HG02610 (cell line): ENCODE measurements around the gene HK1.
A peak's percentile ranks its signal among the peaks of the same experiment; 100 is the strongest.
"Not testable (repeated sequence)": the region's sequence is repeated elsewhere in the genome, so short reads cannot be mapped to it uniquely, and the experiment has no call there.

Experiments
- ATAC-seq: cut with Tn5 transposase; IDR thresholded peaks from one replicate; pipeline ENCODE4 v1.9.1; 2021; ENCODE audit warnings: mild to moderate bottlenecking, moderate library complexity; ENCODE audit not compliant: unreplicated experiment

HK1 gene

DNA sequence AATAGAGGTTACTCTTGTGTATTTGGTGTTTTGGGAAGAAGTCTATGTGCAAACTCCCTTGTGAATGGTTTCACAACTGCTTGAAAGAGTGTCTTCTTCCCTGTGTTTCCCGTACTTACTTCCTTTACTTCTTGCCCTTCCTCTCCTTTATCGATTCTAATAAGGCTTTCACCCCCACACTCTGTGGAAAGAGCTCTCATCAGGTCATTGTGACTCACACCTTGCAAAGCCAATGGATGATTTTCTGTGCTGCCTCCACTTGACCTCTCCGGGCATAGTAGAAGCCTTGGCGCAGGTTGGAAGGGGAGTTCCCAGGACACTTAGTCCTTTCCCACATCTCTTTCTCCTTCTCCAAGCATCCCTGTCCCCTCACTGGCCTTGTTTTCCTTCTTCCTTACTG is 166.7 kb downstream of the HK1 start:
- ATAC-seq: no peak

GRCh38 chr10:69446229-69446628 is 167.9 kb downstream of the HK1 start:
- ATAC-seq: no peak

- no peak for ATAC-seq
These were observed 168.4 kb downstream of the HK1 start for GRCh38 chr10:69446650-69447151.

- ATAC-seq: peak; percentile 44
These were observed 171.5 kb downstream of the HK1 start for GRCh38 chr10:69449841-69450240.

GRCh38 chr10:69450395-69450794 is 172.1 kb downstream of the HK1 start:
- ATAC-seq: not testable (repeated sequence)

DNA sequence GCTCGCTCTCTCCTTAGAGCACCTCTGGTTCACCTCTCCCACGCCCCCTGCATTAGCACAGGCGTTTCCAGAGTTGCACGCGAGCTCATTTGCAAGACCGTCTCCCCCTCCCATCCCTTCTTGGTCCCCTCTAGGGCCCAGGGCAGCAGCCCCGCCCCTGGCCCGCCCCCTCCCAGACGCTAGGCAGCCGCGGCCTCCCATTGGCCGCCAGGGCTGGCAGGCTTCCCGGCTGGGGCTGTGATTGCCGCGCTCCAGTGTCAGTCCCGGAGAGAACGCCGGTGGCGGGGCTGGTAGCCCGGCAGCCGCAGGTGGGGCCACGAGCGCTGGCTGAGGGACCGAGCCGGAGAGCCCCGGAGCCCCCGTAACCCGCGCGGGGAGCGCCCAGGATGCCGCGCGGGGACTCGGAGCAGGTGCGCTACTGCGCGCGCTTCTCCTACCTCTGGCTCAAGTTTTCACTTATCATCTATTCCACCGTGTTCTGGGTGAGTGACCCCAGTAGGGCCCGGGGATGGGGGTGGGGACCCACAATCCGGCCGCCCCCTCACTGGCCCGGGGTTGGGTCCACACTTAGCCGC is 173.0 kb downstream of the HK1 start, which contains the start of gene TSPAN15:
Gene TSPAN15 (plus strand): TSS at position 257 of the 575 bp plus-strand sequence. CDS start 130 bp downstream, at position 387.
- peak; percentile 85 for ATAC-seq
